CD4-positive, alpha-beta T cell treated with Interleukin-17A for 1 hour (primary cell): ENCODE results near the gene TXNDC17.
A peak's percentile ranks its signal among the peaks of the same experiment; 100 is the strongest.

Source experiments
- DNase-seq: peaks from one replicate; pipeline ENCODE4 v3.0.0-alpha.2; 2020

TXNDC17 gene

GRCh38 chr17:6666077-6666521, 25.2 kb downstream of the TXNDC17 start:
- DNase-seq = peak; percentile 64

DNA sequence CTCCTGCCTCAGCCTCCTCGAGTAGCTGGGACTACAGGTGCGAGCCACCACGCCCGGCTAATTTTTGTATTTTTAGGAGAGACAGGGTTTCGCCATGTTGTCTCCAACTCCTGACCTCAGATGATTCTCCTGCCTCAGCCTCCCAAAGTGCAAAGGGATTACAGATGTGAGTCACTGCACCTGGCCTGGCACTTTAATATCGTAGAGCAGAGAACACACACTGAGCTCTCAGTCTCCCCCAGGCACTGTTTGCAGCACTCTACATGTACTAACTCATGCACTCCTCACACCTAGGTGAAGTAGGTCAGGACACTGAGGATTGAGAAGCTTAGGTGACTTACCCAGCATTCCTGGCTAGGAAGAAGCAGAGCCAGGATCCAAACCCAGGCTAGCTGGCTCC, 25.7 kb downstream of the TXNDC17 start:
- no peak for DNase-seq

DNA sequence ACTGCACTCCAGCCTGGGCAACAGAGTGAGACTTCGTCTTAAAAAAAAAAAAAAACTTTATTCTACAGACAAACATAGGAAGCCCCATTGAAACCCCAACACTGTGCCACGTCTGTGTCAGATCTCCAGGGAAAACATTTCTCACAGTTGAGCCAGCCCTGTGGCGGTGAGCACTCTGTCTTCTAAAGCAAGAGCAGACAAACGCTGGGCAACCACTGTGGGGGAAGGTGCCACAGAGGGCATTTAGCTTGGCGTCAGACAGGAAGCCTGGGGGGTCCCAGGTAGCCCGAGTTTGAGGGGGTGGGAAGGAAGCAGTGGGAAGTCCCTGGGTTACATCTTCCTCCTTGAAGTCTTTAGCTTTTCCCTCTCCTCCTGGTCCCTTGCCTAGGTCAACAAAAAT, 26.7 kb downstream of the TXNDC17 start:
- DNase-seq = no peak

DNA sequence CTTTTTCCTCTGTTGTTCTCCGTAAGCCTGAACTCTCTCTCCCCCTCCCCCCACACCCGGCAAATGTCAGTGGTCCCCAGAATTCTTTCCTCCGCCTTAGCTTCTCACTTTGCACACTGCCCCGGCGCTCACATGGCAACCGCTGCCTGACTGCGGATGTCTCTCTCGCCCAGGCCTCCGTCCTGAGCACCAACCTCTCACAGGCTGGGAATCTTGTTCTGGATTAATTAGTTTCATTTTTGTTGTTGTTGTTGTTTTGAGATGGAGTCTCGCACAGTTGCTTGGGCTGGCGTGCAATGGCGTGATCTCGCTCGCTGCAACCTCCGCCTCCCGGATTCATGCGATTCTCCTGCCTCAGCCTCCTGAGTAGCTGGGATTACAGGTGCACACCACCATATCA, 27.4 kb downstream of the TXNDC17 start:
- DNase-seq = no peak

DNA sequence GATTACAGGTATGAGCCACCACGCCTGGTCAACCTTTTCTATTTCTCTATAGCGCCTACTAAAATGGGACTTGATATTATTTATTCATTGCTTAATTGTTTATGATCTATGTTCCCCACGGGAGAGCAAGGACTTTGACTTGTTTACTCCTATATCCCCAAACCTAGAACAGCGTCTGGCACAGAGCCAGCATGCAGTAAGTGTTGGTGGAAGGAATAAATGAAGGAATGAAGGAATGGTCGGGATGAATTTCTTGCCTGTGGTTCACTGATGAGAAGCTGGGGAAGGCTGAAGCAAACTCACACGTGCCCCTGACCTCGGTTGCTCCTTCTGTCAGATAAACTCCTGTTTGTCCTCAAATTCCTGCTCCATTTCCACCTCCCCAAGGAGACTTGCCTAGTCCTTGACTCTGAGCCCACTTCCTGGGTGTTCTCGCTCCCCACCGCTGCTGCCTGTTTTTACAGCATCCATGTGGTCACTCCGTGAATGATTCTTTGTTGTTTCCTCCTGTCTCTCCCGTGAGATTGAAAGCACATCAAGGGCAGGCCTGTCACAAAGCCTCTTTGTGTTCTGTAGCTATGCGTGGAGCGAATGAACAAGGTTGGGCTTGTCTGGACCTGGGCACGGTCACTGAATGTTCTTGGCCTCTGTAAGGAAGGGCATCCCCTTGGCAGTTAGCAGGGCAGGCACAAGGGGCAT, 28.0 kb downstream of the TXNDC17 start:
- no peak for DNase-seq

- no peak for DNase-seq
Observed at GRCh38 chr17:6669479-6670212, 28.8 kb downstream of the TXNDC17 start.

GRCh38 chr17:6670571-6670970, 29.7 kb downstream of the TXNDC17 start:
- no peak for DNase-seq

GRCh38 chr17:6670999-6671398, 30.1 kb downstream of the TXNDC17 start:
- no peak for DNase-seq

- DNase-seq = no peak
Observed at GRCh38 chr17:6671431-6671830, 30.6 kb downstream of the TXNDC17 start.

GRCh38 chr17:6674586-6674985, 33.7 kb downstream of the TXNDC17 start:
- no peak for DNase-seq

- DNase-seq = no peak
Observed at GRCh38 chr17:6675201-6675825, 34.5 kb downstream of the TXNDC17 start.

DNA sequence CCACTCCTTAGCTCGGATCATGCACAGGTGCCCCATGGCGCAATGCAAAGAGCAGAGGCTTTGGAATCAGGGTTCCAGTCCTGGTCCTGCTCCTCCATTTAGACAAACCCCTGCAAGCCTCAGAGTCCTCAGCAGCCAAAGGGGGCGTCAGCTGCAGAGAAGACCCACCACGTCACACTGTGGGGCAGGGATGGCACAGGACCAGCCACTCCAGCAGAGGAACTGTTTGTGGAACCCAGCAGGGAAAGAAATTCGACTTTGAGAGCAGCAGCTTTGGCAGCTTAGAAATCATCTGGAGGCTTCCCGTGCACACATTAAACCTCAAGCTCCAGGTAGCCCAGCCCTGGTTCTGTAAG, 35.9 kb downstream of the TXNDC17 start:
- DNase-seq = no peak

- no peak for DNase-seq
Observed at GRCh38 chr17:6677158-6677831, 36.4 kb downstream of the TXNDC17 start.

GRCh38 chr17:6677946-6678345, 37.1 kb downstream of the TXNDC17 start:
- no peak for DNase-seq

GRCh38 chr17:6679241-6679640, 38.4 kb downstream of the TXNDC17 start:
- no peak for DNase-seq

DNA sequence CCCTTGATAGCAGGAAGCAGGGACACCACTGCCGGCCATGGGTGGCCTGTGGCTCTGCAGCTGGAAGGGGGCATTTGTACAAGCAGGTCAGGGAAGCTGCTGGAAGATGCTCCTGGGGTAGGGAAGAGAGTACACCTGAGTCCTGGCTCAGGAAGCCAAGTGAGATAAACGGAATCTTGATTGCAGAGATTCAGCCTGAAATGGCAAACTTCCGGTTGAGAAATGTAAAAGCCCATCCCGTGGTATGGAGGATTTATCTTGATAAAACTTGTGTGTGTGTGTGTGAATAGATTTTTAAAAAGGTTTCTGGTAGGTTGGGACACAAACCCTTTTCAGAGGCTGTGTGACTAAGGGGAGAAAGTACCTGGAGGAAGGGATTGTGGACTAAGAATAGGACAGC, 40.3 kb downstream of the TXNDC17 start:
- no peak for DNase-seq

- no peak for DNase-seq
Observed at GRCh38 chr17:6681671-6682070, 40.8 kb downstream of the TXNDC17 start.

DNA sequence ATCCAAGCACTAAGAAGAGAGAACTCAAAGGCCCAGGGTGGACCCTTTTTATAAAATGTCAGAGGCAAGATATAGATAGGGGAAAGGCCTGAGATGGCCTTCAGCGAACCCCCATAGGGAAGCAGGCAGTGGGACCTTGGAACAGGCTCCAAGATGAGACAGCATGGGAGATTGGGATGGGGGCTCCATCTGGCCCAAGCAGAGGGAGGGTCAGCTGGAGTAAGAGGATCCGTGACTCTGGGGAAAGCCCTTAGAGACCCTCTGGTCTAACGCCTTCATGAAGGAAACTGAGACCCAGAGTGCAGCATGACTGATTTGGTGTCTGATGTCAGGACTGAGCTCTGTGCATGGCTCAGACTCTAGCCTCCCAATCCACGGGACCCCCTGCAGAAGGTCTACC, 41.5 kb downstream of the TXNDC17 start:
- no peak for DNase-seq

DNA sequence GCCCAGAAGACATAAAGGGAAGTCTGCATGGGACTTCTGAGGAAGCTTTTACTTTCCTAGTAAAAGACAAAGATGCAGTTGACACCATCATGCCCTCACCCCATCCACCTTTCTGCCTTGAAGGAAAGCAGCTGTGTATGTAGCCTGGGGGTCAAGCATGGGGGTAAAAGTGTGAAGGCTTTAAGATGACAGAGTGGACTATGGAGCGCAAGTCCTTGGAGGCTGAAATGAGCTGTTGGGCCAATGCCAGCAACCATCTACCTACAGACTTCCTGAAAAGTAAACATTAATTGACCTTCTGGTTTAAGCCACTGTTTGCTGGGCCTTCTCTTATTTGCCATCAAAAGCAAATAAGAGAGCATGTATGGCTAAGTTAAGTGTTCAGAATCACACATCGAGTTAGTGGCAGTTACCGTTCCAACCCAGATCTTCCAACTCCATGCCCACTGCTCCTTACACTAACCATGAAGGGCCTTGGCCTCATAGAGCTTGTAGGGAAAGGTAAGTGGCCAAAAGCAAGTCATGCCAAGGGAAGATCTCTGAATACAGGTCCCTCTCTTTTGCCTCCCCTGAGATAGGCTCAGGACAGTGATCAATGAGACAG, 42.3 kb downstream of the TXNDC17 start:
- DNase-seq = no peak

- no peak for DNase-seq
Observed at GRCh38 chr17:6683730-6684459, 43.0 kb downstream of the TXNDC17 start.

GRCh38 chr17:6684460-6684783, 43.6 kb downstream of the TXNDC17 start:
- no peak for DNase-seq

DNA sequence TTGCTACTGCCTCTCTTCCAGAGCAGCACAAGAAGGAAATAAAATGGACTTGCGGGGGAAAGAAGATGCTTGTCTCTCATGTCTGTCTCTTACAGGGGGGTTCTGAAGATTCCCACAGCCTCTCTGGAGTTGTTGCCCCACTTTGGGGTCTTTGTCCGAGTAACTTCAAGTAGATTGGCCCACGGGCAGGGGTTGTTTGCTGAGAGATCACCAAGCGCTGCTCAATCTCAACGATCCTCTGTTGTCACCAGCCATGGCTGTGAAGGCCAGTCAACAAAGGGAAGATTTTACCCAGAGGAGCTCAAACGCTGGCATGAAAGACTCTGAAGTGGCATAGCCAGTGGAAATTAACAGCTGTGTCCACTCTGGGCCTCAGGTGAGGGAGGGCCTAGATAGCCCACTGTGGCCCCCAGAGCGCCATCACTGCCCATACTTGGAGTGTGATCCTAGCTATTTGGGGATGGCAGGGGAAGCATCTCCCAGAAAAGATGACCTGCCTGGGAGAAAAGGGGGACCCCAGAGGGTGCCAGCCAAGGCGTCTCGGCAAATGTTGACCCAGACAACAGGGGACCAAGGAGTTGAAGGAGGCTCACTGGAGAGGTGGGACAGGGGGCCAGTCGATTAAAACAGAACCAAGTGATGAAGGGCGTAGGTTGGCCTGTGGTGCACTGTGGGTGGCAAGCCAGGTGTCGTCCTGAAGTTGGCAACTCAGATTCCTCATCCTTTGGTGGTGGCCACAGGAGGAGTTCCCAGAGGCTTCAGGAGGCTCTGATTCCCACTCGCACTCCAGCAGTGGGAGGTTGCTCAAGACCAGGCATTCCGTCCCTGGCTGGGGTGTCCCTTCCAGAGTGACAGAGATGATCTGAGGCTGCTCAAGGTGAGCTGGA, 44.3 kb downstream of the TXNDC17 start:
- no peak for DNase-seq
